GM19463 (cell line): ENCODE data around the gene PET100.
"Not testable (repeated sequence)": the region's sequence is repeated elsewhere in the genome, so short reads cannot be mapped to it uniquely, and the experiment has no call there.

Experiments used
- ATAC-seq: cut with Tn5 transposase; IDR thresholded peaks from one replicate; pipeline ENCODE4 v1.9.1; 2021; ENCODE audit warnings: mild to moderate bottlenecking, moderate library complexity; ENCODE audit not compliant: unreplicated experiment

Gene PET100

DNA sequence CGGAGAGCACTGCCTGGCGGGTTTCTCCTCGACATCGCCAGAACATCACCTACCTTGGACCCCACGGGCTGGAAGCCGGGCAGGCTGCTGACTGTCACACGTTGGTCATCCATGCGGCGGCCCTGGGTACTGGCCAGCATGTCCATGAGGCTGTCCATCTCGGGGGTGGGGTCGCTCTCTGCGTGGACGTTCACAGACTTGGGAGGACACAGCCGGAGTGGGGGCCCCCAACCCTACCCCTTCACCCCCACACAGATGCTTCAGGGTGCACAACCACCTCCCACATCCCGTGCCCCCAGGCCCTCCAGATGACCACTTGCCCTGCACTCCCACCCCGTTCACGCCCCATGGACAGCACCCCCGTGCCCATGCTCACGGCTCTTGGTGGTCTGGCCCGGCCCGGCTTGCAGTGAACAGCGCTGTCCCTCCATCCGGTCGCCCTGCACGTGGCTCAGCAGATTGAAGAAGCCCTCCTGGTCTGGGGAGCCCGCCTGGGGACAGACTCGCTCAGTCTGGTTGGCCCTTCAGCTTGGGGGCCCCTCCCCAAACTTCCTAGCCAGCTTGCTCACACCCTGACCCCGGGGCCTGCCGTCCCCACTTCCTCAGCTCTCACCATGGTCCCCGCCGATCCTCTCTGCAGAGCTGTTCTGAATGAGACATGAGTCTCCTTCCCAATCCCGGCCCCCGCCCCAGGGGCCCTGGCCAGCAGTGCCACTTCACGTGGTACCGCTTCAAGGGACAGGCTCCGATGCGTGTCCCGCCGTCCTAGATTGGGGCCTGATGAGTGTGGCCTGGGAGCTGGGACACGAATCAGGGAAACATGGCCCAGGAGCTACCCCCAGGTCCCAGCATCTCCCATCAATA, 3.0 kb downstream of the PET100 start:
- ATAC-seq = no peak

DNA sequence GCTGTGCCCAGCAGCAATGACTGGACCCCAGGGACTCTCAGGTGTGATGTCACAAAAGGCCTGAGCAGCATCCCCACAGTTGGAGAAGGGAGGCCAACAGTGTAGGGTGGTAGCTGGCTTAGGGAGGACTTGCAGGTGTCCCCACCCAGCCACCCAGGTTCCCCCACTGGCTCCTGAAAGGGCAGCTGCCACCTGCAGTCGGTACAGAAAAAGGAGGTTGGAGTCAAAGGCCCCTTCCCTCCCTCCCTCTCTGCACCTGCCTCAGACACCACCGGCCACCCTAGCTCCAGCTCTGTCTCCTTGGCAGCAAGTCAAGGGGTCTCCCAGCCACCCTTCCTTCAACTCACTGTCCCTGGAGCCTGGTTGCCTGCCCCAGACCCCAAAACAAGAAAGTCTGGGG, 4.1 kb downstream of the PET100 start, which contains the start of gene PCP2:
TSS of gene PCP2 (minus strand) at position 22 of the 400 bp plus-strand sequence. CDS start 262 bp downstream, outside the sequence.
- no peak for ATAC-seq

DNA sequence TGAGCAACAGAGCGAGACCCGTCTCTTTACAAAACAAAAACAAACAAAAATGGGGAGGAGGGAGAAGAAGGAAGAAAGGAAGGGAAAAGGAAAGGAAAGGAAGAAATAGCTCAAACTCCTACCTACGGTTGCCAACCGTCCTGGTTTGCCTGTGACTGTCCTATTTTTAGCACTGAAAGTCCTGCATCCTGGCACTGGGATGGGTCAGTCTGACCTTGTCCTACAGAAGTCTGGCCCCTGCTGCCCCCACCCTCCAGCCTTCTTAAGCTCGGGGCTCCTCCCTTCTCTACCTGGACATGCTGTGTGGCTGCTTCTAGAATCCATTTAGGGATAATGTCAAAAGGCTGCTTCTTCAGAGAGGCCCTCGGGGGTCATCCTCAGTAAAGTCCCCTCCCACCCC, 6.1 kb downstream of the PET100 start:
- no peak for ATAC-seq

DNA sequence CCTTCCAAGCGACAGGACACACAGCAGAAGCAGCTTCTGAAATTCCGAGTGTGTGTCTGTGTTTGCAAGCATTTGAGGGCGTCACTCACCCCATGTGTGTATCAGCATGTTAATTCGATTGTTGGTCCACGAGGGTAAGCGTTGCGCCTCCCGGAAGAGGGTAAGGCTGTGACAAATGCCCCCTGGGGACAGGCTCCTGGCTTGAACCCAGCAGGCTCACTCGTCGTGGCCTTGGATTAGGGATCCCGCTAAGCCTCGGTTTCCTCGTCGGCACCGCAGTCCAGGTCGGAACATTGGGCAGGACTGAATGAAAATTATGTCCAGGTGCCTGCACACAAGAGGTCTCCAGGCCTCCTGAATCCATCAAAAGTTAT, 6.7 kb downstream of the PET100 start:
- ATAC-seq = no peak

DNA sequence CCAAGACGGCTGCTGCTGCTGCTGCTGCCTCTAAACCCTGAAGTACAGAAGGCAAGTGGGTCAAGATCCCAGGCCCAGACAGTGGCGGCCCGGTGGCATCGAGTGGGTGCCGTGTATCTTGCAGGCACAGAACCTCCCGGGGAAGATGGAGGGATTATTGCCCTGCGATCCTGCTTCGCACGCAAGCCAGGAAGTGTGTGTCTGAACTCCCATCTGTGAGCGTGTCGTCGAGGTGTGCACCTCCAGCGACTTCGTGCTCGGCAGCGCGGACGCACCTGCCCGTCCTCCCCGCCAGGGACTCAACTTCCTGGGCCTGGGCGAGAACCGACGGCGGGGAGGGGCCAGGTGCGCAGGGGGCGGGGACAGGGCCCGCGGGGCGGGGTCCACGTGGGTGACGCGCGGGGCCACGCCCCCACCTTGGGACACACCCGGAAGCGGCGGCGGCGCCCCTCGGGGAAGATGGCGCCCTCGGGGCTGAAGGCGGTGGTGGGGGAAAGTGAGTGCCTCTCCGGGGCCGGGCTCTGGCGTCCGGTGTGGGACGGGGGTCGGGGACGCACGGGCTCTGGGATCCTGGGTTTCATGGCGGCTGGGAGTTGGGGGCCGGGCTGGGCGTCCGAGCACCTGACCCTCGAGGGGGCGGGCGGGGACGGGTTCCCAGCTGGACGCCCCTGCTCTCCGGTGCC, 7.2 kb downstream of the PET100 start, which contains the start of gene STXBP2:
TSS of gene STXBP2 (plus strand) at position 420 of the 683 bp plus-strand sequence. CDS start at position 460, 40 bp downstream.
- ATAC-seq = peak; percentile 76

DNA sequence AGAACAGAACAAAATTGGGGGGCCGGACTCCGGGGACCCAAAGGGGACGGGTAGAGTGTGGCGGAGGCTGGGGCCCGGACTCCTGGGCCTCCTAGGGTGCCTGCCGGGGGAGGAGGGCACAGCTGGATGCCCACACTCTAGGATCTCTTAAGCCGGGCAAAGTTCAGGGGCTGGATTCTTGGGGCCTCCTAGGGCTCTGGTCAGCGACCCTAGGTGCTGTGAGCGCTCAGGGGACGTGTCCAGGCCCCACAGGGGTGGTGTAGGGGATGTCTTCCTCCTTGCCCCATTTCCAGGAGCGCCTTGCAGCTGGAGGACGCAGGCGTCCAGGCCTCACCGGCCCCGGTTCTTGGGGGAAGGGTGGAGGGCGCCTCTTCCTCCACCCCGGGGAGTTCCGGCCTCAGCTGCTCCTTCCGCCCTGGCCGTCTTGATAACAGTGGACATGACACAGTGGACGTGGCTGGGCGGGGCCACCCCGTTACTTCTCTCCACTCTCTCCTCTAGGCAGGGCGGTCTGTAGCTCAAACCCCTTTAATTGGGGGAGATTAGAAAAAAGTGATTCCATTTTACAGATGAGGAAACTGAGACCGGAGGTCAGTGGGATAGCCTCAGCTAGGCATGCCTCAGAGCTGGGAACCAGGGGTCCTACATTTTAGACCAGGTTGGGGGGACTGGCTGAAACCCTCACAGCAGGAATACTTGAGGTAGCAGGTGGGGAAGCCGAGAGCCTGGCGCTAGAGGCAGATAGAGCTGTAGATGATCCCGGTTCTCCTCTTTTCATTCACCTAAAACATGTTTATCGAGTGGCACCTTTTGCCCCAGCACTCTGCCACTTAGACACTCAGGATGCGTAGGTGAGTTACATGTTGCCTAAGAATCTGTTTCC, 8.0 kb downstream of the PET100 start:
- ATAC-seq = no peak

DNA sequence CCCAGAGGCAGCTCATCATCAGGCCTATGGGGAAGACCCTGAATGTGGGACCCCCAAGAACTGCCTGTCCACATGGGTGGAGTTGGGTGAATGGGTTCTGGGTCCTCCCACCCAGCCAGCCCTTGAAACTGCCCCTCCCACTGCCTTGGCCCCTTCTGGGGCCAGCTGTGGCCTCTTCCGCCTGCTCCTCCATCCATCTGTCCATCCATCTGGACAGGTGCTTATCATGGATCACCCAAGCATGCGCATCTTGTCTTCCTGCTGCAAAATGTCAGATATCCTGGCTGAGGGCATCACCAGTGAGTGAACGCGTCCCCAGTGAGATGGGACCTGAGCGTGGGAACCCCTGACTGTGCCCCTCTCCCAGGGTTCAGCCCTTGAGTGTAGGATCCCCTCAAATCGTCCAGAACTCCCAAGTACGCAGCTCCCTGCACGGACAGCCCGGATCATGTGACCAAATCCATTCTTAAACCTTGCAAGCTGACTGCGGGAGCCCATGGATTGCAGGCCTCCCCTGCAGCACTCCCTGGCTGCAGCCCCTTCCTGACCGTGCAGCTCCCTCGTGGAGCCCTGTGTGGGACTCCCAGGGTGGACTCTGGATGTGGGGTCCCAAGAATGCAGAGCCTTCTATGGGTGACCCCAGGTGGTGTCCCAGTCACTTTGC, 9.3 kb downstream of the PET100 start:
- no peak for ATAC-seq

DNA sequence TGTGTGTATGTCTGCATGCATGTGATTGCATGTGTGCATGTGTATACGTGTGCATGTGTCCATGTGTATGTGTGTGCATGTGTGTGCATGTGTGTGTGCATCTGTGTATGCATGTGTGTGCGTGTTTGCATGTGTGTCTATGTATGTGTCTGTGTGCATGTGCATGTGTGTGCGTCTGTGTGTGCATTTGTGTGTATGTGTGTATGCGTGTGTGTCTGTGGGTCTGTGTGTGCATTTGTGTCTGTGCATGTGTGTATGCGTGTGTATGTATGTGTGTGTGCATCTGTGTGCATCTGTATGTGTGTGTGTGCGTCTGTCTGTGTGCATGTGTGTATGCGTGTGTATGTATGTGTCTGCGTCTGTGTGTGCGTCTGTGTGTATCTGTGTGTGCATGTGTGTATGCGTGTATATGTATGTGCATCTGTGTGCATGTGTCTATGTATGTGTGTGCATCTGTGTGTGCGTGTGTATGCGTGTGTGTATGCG, 10.3 kb downstream of the PET100 start:
- no peak for ATAC-seq

DNA sequence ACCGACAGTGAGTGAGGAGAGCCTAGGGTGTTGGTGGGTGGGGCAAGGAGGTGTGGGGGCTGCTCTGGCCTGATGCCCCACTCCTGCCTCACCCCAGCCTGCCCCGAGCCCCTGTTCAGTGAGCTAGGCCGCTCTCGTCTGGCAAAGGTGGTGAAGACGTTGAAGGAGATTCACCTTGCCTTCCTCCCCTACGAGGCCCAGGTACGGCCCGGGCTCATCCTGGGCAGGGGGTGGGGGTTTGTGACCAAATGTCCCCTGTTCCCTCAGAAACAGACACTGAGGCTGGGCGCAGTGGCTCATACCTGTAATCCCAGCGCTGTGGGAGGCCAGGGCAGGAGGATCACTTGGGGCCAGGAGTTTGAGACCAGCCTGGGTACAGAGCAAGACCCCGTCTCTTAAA, 11.2 kb downstream of the PET100 start:
- no peak for ATAC-seq

DNA sequence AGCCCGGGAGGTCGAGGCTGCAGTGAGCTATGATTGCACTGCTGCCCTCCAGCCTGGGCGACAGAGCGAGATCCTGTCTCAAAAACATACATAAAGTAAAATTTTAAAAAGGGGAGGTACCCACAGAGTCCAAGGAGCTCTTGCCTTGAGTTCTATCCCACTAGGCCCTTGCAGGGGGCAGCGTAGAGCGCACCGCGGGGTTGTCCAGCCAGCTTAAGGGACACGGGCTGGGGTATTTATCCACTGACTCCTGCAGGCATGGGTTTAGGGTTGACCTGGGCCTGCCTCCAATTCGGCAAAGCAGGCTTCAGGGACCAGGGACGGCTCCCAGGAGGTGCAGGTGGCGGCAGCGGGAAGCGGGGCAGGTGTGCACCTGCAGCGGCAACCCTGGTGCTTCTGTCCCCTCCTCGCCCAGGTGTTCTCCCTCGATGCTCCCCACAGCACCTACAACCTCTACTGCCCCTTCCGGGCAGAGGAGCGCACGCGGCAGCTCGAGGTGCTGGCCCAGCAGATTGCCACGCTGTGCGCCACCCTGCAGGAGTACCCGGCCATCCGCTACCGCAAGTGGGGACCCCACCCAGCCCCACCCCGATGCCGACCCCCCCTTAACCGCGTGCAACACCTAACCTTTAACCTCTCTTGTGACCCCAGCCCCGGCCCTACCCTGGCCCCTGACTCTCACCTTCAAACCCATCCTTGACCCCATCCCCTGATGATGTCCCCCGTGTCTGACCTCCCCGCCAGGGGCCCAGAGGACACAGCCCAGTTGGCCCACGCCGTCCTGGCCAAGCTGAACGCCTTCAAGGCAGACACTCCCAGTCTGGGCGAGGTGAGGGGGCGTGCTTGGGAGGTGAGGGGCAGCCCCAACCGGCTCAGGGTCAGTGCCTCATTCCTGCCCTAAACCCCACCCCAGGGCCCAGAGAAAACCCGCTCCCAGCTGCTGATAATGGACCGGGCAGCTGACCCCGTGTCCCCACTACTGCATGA, 12.0 kb downstream of the PET100 start:
- ATAC-seq = no peak

DNA sequence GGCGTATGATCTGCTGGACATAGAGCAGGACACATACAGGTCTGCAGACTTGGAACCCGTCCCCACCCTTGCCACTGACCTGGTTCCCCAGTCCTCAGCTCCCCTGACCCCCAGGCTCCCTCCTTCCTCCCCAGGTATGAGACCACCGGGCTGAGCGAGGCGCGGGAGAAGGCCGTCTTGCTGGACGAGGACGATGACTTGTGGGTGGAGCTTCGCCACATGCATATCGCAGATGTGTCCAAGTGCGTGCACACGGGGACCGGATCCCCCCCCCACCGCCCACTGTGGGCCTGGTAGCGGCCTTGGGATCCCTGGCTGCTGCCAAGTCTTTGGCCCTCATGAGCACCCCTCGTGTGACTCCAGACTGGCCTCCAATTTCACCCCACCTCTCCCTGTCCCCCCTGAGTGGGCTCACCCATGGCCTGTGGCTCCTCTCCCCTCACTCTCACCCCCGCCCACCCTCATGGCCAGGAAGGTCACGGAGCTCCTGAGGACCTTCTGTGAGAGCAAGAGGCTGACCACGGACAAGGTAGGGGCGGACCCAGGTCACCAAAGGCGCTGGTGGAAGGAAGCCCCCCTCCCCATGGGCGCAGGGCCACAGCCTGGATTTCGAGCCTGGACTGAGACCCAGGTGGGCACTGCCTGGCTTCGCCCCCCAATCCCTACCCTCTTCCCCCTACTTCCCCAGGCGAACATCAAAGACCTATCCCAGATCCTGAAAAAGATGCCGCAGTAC, 12.9 kb downstream of the PET100 start:
- ATAC-seq = no peak

DNA sequence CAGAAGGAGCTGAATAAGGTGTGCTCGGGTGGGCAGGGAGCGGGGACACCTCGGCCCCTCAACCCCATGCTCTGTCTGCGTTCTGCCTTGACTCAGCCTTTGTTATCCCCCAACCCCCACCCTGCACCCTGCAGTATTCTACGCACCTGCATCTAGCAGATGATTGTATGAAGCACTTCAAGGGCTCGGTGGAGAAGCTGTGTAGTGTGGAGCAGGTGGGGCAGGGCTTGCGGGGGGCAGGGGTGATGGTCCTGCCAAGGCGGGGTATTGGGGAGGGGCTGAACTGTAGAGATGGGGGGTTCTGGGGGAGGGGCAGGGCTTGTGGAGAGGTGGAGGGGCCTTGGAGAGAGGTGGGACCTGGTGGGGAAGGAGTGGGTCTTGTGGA, 13.4 kb downstream of the PET100 start:
- ATAC-seq = no peak

DNA sequence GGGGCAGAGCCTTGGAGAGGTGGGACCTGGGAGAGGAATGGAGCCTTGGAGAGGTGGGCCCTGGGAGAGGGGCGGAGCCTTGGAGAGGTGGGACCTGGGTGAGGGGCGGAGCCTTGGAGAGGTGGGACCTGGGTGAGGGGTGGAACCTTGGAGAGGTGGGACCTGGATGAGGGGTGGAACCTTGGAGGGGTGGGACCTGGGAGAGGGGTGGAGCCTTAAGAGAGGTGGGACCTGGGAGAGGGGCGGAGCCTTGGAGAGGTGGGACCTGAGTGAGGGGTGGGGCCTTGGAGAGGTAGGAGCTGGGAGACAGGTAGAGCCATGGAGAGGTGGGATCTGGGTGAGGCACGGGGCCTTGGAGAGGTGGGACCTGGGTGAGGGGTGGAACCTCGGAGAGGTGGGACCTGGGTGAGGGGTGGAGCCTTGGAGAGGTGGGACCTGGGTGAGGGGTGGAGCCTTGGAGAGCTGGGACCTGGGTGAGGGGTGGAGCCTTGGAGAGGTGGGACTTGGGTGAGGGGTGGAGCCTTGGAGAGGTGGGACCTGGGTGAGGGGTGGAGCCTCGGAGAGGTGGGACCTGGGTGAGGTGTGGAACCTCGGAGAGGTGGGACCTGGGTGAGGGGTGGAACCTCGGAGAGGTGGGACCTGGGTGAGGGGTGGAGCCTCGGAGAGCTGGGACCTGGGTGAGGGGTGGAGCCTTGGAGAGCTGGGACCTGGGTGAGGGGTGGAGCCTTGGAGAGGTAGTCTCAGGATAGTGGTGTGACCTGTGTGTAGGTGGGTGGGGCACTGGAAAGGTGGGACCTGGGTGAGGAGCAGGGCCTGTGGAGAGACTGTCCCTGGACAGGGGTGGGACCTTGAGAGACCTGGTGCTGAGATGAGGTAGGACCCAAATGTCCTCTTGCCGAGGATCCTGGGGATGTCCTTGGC, 14.3 kb downstream of the PET100 start:
- ATAC-seq = not testable (repeated sequence)

DNA sequence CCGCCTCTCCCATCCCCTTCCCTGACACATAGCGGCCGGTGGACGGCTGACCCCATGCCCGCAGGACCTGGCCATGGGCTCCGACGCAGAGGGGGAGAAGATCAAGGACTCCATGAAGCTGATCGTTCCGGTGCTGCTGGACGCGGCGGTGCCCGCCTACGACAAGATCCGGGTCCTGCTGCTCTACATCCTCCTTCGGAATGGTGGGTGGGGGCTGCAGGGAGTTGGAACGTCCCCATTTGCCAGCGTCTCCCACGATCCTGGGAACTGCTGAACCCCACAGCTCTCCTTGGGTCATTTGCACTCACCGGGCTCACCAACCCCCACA, 14.9 kb downstream of the PET100 start:
- ATAC-seq = no peak

DNA sequence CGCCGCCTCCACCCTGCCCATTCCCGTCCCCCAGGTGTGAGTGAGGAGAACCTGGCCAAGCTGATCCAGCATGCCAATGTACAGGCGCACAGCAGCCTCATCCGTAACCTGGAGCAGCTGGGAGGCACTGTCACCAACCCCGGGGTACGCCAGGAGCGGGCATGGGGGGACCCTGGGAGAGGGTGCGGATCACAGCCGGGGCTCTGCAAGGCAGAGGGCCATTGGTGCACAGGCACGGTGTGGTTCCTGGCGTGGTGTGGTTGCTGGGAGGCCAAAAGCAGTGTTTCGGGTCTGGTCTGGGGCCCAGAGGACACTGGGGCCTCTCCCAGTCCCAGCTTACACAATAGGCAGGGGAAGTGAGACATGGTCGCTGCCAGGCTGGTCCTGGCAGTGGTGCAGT, 15.6 kb downstream of the PET100 start:
- ATAC-seq = no peak

DNA sequence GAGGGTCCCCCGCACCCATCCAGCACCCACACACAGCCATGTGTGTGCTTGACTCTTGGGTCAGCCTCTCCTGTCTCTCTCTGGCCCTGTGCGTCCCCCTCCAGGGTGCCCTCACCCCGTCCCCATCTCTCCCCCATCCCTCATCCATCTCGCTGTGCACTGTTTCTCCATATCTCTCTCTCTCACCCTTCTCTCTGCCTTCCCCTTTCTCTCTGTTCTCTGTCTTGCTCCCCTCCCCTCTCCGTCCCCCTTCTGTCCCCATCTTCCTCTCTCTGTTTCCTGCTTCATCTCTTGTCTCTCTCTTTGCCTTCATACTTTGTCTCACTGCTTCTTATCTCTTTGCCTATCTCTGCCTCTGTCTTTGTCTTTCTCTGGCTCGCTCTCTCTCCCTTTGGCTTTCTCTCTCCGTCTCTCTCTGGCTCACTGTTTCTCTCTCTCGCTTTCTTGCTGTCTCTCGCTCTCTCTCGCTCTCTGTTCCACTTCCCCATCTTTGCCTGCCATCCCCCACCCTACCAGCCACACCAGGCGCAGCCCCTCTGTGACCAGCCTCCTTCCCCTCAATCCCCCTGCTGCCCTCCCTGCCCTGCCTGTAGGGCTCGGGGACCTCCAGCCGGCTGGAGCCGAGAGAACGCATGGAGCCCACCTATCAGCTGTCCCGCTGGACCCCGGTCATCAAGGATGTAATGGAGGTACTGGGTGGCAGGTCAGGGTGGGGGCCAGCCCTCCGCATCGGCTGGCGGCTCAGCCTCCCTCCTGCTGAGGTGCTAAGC, 16.2 kb downstream of the PET100 start:
- ATAC-seq = no peak

DNA sequence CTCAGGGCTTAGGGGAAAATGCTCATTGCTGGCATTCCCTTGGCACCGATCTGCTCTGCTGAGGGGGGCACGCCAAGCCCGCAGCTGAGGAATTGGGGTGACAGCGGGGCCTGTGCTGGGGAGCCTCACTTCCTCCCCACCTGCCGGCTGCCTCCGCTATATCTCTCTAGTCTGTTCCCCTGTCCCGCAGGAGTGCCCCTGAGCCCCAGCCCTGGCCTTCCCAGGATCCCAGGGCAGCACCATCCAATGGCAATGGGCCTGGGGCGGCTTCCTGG, 16.8 kb downstream of the PET100 start:
- no peak for ATAC-seq
